HepG2 (cell line): ENCODE results near the gene ZNF22. TPM values are rescaled to one million over a fixed set of nuclear protein-coding genes. Genes with fewer than 3 reads are reported as not detected.
A peak's percentile ranks its signal among the peaks of the same experiment; 100 is the strongest.

Experiments
- CBFB ChIP-seq: sonication (generic); formaldehyde crosslinking; IDR thresholded peaks from 2 replicates; pipeline ENCODE4 v1.4.0; 2020; ENCODE audit warnings: missing genetic modification reagents
- ELF1 ChIP-seq: sonication (generic); formaldehyde crosslinking; IDR thresholded peaks from 2 replicates; pipeline ENCODE4 v1.4.0; 2020; ENCODE audit warnings: missing genetic modification reagents
- FOSL2 ChIP-seq: sonication (generic); formaldehyde crosslinking; IDR thresholded peaks from 2 replicates; pipeline ENCODE4 v1.4.0; 2020; ENCODE audit warnings: missing genetic modification reagents
- FOXA3 ChIP-seq: IDR thresholded peaks from 2 replicates; pipeline ENCODE4 v1.6.1; 2016; ENCODE audit warnings: missing genetic modification reagents, missing compliant biosample characterization
- HMG20A ChIP-seq: IDR thresholded peaks from 2 replicates; pipeline ENCODE4 v1.6.1; 2016; ENCODE audit warnings: borderline replicate concordance
- KMT2A ChIP-seq: sonication (generic); formaldehyde crosslinking; IDR thresholded peaks from 2 replicates; pipeline ENCODE4 v1.4.0; 2020; ENCODE audit warnings: missing genetic modification reagents
- MED8 ChIP-seq: sonication (generic); formaldehyde crosslinking; IDR thresholded peaks from 2 replicates; pipeline ENCODE4 v1.8.1; 2023; ENCODE audit warnings: mild to moderate bottlenecking, missing genetic modification reagents; ENCODE audit not compliant: insufficient replicate concordance
- MLLT10 ChIP-seq: sonication (generic); formaldehyde crosslinking; IDR thresholded peaks from 2 replicates; pipeline ENCODE4 v1.4.0; 2020; ENCODE audit warnings: missing genetic modification reagents
- NR2F6 ChIP-seq, 2 experiments: IDR thresholded peaks; 2 replicates each; pipeline ENCODE4 v1.6.1; 2016; ENCODE audit warnings: antibody characterized with exemption in 1 of 2, mild to moderate bottlenecking in 1 of 2
- PAF1 ChIP-seq: IDR thresholded peaks from 2 replicates; pipeline ENCODE4 v1.6.1; 2016; ENCODE audit warnings: missing genetic modification reagents, missing compliant biosample characterization
- PITX1 ChIP-seq: sonication (generic); formaldehyde crosslinking; IDR thresholded peaks from 2 replicates; pipeline ENCODE4 v1.5.1; 2020; ENCODE audit warnings: mild to moderate bottlenecking, missing genetic modification reagents
- RFX3 ChIP-seq: IDR thresholded peaks from 2 replicates; pipeline ENCODE4 v1.6.1; 2016; ENCODE audit warnings: missing biosample characterization, missing genetic modification reagents
- RFX5 ChIP-seq: IDR thresholded peaks from 2 replicates; pipeline ENCODE4 v1.6.1; 2011; ENCODE audit warnings: low read depth, low read length, improper control_type of control experiment
- SIN3A ChIP-seq: IDR thresholded peaks from 2 replicates; pipeline ENCODE4 v1.6.1; 2011; ENCODE audit warnings: low read depth, mild to moderate bottlenecking, control low read depth, low read length, borderline replicate concordance
- SOX6 ChIP-seq, 2 experiments: fragments of 450-650 bp in 1 of 2; sonication (generic) in 1 of 2; formaldehyde crosslinking in 1 of 2; IDR thresholded peaks; 2 replicates each; pipeline versions ENCODE4 v1.4.0 to v1.6.1; 2017 to 2020; ENCODE audit warnings: antibody characterized with exemption in 1 of 2, mild to moderate bottlenecking in 1 of 2, missing genetic modification reagents in 1 of 2
- XBP1 ChIP-seq: sonication (generic); formaldehyde crosslinking; IDR thresholded peaks from 2 replicates; pipeline ENCODE4 v1.5.0; 2020; ENCODE audit warnings: missing genetic modification reagents
- ZNF230 ChIP-seq: sonication (generic); formaldehyde crosslinking; IDR thresholded peaks from 2 replicates; pipeline ENCODE4 v1.4.0; 2020; ENCODE audit warnings: mild to moderate bottlenecking, missing genetic modification reagents
- ZNF703 ChIP-seq: sonication (generic); formaldehyde crosslinking; IDR thresholded peaks from 2 replicates; pipeline ENCODE4 v1.5.1; 2020; ENCODE audit warnings: missing genetic modification reagents, mild to moderate bottlenecking, moderate library complexity, borderline replicate concordance
- ZNF777 ChIP-seq: sonication (generic); formaldehyde crosslinking; IDR thresholded peaks from 2 replicates; pipeline ENCODE4 v1.4.0; 2020; ENCODE audit warnings: missing genetic modification reagents
- ZNF850 ChIP-seq: sonication (generic); formaldehyde crosslinking; conservative IDR thresholded peaks from 2 replicates; pipeline ENCODE4 v1.9.0; 2021; ENCODE audit warnings: mild to moderate bottlenecking, missing genetic modification reagents
- ZNF883 ChIP-seq: sonication (generic); formaldehyde crosslinking; IDR thresholded peaks from 2 replicates; pipeline ENCODE4 v1.5.1; 2020; ENCODE audit warnings: mild to moderate bottlenecking, missing genetic modification reagents; ENCODE audit errors: not compliant biosample characterization
- ZZZ3 ChIP-seq: sonication (generic); formaldehyde crosslinking; IDR thresholded peaks from 2 replicates; pipeline ENCODE4 v1.4.0; 2020; ENCODE audit warnings: missing genetic modification reagents, mild to moderate bottlenecking, borderline replicate concordance
- polyA plus RNA-seq, 8 experiments: library from polyadenylated mRNA; depleted of rRNA in 3 of 8; stranded (reverse) in 7 of 8; unstranded in 1 of 8; fragments of >200 nt; fragmentation: Illumina TruSeq in 4 of 8; extraction: Trizol in 4 of 8; gene quantifications; 2 replicates each; pipeline versions ENCODE4 v1.2.1 to v1.2.3, GENCODE V29; 2011 to 2016; ENCODE audit warnings: low read depth in 4 of 8, missing spikeins in 1 of 8, mixed read lengths in 1 of 8; ENCODE audit not compliant: insufficient read depth in 1 of 8
- total RNA-seq, 5 experiments: library from RNA; depleted of rRNA; stranded (reverse); fragments of >200 nt; fragmentation: Illumina TruSeq; extraction: Trizol; gene quantifications; 2 replicates each; pipeline ENCODE4 v1.2.3, GENCODE V29; 2016; ENCODE audit warnings: low read depth in 1 of 5
- TF ChIP-seq, protein P1 (sequence below): sonication (generic); formaldehyde crosslinking; IDR thresholded peaks from 2 replicates; pipeline ENCODE4 v1.4.0; 2020; ENCODE audit warnings: missing genetic modification reagents
- TF ChIP-seq, protein P2 (sequence below): sonication (generic); formaldehyde crosslinking; IDR thresholded peaks from 2 replicates; pipeline ENCODE4 v1.5.1; 2020; ENCODE audit warnings: mild to moderate bottlenecking, missing genetic modification reagents, moderate library complexity
- TF ChIP-seq, protein P3 (sequence below): sonication (generic); formaldehyde crosslinking; IDR thresholded peaks from 2 replicates; pipeline ENCODE4 v1.8.1; 2023; ENCODE audit warnings: mild to moderate bottlenecking, missing genetic modification reagents
- TF ChIP-seq, protein P4 (sequence below): sonication (generic); formaldehyde crosslinking; IDR thresholded peaks from 2 replicates; pipeline ENCODE4 v1.4.0; 2020; ENCODE audit warnings: missing genetic modification reagents

ZNF22 gene
- total and polyA plus RNA-seq, 2 of the 13 experiments (the other 11 are each of a cell fraction or from before 2014, with no cell fraction given) = 0.40 to 1.3 TPM

DNA sequence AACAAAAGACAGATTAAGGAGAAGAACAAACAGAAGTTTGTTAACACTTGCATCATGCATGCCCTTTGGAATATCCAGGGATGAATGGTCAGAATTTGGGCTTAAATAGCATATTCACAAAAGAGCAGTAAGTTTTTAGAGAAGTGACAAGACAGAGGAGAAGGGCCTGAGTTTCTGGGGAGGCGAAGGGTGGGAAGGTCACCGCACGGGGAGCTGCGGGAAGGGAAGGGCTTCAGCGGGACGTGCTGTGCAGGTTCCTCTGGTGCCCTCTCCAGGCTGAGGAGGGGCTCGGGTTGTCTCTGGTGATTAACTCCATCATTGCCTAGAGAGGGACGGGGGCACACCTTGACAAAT is 10.4 kb upstream of the ZNF22 start (continued):
- TF ChIP-seq, protein P1, sequence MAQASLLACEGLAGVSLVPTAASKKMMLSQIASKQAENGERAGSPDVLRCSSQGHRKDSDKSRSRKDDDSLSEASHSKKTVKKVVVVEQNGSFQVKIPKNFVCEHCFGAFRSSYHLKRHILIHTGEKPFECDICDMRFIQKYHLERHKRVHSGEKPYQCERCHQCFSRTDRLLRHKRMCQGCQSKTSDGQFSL (CRISPR knock-in tag) = no peak
- TF ChIP-seq ZNF850 (CRISPR knock-in tag) (no peak), ZNF703 (no peak), RFX3 (no peak), KMT2A (no peak; the same call in 1 of the 2 replicates), RFX5 (no peak), ELF1 (CRISPR knock-in tag) (no peak), MLLT10 (CRISPR knock-in tag) (no peak), CBFB (CRISPR knock-in tag) (no peak), ZNF230 (CRISPR knock-in tag) (0 out of 2 replicates have a peak, but pooled peaks have one; percentile 39), ZNF883 (CRISPR knock-in tag) (no peak), NR2F6 (IDR thresholded peaks at IDR 0.05) (peak; percentile 60), NR2F6 (CRISPR knock-in tag; IDR thresholded peaks at IDR 0.05) (peak; percentile 75), XBP1 (CRISPR knock-in tag) (no peak), PAF1 (CRISPR knock-in tag) (no peak), FOXA3 (CRISPR knock-in tag) (peak; percentile 56), HMG20A (CRISPR knock-in tag) (no peak), PITX1 (CRISPR knock-in tag) (peak; percentile 77), ZNF777 (CRISPR knock-in tag) (no peak), ZZZ3 (CRISPR knock-in tag) (no peak), FOSL2 (CRISPR knock-in tag) (peak; percentile 13; the same call in 1 of the 2 replicates), SIN3A (no peak), SOX6 (IDR thresholded peaks at IDR 0.05) (no peak), SOX6 (CRISPR knock-in tag; IDR thresholded peaks at IDR 0.05) (peak; percentile 88; the same call in 1 of the 2 replicates), MED8 (CRISPR knock-in tag) (no peak)
- TF ChIP-seq, protein P2, sequence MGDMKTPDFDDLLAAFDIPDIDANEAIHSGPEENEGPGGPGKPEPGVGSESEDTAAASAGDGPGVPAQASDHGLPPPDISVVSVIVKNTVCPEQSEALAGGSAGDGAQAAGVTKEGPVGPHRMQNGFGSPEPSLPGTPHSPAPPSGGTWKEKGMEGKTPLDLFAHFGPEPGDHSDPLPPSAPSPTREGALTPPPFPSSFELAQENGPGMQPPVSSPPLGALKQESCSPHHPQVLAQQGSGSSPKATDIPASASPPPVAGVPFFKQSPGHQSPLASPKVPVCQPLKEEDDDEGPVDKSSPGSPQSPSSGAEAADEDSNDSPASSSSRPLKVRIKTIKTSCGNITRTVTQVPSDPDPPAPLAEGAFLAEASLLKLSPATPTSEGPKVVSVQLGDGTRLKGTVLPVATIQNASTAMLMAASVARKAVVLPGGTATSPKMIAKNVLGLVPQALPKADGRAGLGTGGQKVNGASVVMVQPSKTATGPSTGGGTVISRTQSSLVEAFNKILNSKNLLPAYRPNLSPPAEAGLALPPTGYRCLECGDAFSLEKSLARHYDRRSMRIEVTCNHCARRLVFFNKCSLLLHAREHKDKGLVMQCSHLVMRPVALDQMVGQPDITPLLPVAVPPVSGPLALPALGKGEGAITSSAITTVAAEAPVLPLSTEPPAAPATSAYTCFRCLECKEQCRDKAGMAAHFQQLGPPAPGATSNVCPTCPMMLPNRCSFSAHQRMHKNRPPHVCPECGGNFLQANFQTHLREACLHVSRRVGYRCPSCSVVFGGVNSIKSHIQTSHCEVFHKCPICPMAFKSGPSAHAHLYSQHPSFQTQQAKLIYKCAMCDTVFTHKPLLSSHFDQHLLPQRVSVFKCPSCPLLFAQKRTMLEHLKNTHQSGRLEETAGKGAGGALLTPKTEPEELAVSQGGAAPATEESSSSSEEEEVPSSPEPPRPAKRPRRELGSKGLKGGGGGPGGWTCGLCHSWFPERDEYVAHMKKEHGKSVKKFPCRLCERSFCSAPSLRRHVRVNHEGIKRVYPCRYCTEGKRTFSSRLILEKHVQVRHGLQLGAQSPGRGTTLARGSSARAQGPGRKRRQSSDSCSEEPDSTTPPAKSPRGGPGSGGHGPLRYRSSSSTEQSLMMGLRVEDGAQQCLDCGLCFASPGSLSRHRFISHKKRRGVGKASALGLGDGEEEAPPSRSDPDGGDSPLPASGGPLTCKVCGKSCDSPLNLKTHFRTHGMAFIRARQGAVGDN (CRISPR knock-in tag) = peak; percentile 90
- TF ChIP-seq, protein P3, sequence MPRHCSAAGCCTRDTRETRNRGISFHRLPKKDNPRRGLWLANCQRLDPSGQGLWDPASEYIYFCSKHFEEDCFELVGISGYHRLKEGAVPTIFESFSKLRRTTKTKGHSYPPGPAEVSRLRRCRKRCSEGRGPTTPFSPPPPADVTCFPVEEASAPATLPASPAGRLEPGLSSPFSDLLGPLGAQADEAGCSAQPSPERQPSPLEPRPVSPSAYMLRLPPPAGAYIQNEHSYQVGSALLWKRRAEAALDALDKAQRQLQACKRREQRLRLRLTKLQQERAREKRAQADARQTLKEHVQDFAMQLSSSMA (CRISPR knock-in tag) = no peak
- TF ChIP-seq, protein P4, sequence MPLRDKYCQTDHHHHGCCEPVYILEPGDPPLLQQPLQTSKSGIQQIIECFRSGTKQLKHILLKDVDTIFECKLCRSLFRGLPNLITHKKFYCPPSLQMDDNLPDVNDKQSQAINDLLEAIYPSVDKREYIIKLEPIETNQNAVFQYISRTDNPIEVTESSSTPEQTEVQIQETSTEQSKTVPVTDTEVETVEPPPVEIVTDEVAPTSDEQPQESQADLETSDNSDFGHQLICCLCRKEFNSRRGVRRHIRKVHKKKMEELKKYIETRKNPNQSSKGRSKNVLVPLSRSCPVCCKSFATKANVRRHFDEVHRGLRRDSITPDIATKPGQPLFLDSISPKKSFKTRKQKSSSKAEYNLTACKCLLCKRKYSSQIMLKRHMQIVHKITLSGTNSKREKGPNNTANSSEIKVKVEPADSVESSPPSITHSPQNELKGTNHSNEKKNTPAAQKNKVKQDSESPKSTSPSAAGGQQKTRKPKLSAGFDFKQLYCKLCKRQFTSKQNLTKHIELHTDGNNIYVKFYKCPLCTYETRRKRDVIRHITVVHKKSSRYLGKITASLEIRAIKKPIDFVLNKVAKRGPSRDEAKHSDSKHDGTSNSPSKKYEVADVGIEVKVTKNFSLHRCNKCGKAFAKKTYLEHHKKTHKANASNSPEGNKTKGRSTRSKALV (CRISPR knock-in tag) = no peak
